Activated T-helper 2 cell treated with anti-CD3 and anti-CD28 coated beads, Interferon-gamma antibody, Interleukin-2, Interleukin-4, amounts not matched to agents 10 μg/mL and 5 μg/mL and 100 μg/mL, durations not matched to agents 14 hours and 24 hours and 36 hours (primary cell): ENCODE measurements around the gene STK24. TPM values are rescaled to one million over a fixed set of nuclear protein-coding genes. Genes with fewer than 3 reads are reported as not detected.

Source experiments
- total RNA-seq: library from RNA; stranded (reverse); gene quantifications from 2 replicates; pipeline ENCODE4 v1.2.3, GENCODE V29; 2022

The STK24 gene
- total RNA-seq, 1 donor from 2014 or later, result 127 TPM

Other genes with a start within 250 kb of the STK24 start
- gene SLC15A1, start 175.6 kb upstream of the STK24 start, total RNA-seq, result not detected in 2 replicates